ENCODE data around the gene ADAM12. TPM values are rescaled to one million over a fixed set of nuclear protein-coding genes. Genes with fewer than 3 reads are reported as not detected.

Gene ADAM12
- total and polyA plus RNA-seq, 9 of the 15 experiments (the other 6 are each of a cell fraction or from before 2014, with no cell fraction given): not detected

- BruUV-seq (replicated peaks): no TSS peak
- H3K9ac ChIP-seq (ENCODE audit: insufficient read depth in 1 of 2, low read depth in 2 of 2, low read length in 2 of 2): no peak overlapping the region
- DNase-seq (ENCODE audit: extremely low read depth in 1 of 4, low spot score in 3 of 4) (no peak), ATAC-seq (no peak), FAIRE-seq (no peak)
- no peaks in the 10 kb centered on the region for H3K9me3 ChIP-seq (replicated peaks; ENCODE audit: control insufficient read depth, insufficient read depth, low read depth, low read length)
- 0% methylated on average over 4 of the region's 4 CpGs for WGBS (ENCODE audit: insufficient coverage, low coverage, missing lambda C conversion rate)
- H3K4me1 ChIP-seq (replicated peaks in 1 of 2; ENCODE audit: control insufficient read depth in 2 of 2, insufficient read depth in 2 of 2, low read length in 2 of 2): no peaks in the 10 kb centered on the region
- TF ChIP-seq, protein P1, sequence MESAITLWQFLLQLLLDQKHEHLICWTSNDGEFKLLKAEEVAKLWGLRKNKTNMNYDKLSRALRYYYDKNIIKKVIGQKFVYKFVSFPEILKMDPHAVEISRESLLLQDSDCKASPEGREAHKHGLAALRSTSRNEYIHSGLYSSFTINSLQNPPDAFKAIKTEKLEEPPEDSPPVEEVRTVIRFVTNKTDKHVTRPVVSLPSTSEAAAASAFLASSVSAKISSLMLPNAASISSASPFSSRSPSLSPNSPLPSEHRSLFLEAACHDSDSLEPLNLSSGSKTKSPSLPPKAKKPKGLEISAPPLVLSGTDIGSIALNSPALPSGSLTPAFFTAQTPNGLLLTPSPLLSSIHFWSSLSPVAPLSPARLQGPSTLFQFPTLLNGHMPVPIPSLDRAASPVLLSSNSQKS (CRISPR knock-in tag; IDR thresholded peaks at IDR 0.05): no peak
- TF ChIP-seq CREBBP (IDR thresholded peaks at IDR 0.05; ENCODE audit: low read depth, low read length) (no peak), HNRNPLL (IDR thresholded peaks at IDR 0.05; ENCODE audit: low read depth, low read length, poor library complexity, severe bottlenecking) (no peak), GABPB2 (CRISPR knock-in tag; conservative IDR thresholded peaks at IDR 0.05) (no peak), BRD4 (IDR thresholded peaks at IDR 0.05) (no peak), EGR1 (conservative IDR thresholded peaks at IDR 0.05) (no peak), CXXC5 (CRISPR knock-in tag; IDR thresholded peaks at IDR 0.05) (no peak), MTA2 (IDR thresholded peaks at IDR 0.05; ENCODE audit: low read depth) (no peak)
- POLR2A ChIA-PET: interaction anchor here (0.6 kb wide), 1 partner anchor 529 kb away, joined by 3 read pairs; no protein-coding TSS in a partner anchor
- peaks cover 0 to 5% of the 10 kb centered on the region in 2 experiments; a peak in 2 of 5 replicates for H3K27me3 ChIP-seq (ENCODE audit: control insufficient read depth in 2 of 2, insufficient read depth in 2 of 2, low read length in 2 of 2)
- intact Hi-C loops (cut with micrococcal nuclease) (loop anchor here (10.0 kb wide), 1 partner anchor 216 kb away; no protein-coding TSS in a partner anchor), in situ Hi-C loops (cut with MboI) (no loop called here)
- no peaks in the 10 kb centered on the region for H3K36me3 ChIP-seq (ENCODE audit: control insufficient read depth, insufficient read depth, low read length)
- no peaks in the 10 kb centered on the region for H4K20me1 ChIP-seq (replicated peaks; ENCODE audit: control insufficient read depth, insufficient read depth, low read length)
- no peaks in the 10 kb centered on the region for H3K9me1 ChIP-seq (ENCODE audit: control insufficient read depth, insufficient read depth, low read length)
- H3K4me3 ChIP-seq: no peak overlapping the region
- CTCF ChIA-PET (ENCODE audit: low intra/inter-chr PET ratio): no interaction called here
- H2AFZ ChIP-seq (ENCODE audit: low read depth, low read length): no peak overlapping the region
- no peak overlapping the region for H3K27ac ChIP-seq (ENCODE audit: extremely low read depth, low read depth, low read length)
- no peaks in the 10 kb centered on the region for H3K79me2 ChIP-seq (ENCODE audit: control insufficient read depth, insufficient read depth, low read length)
- H3K4me2 ChIP-seq (ENCODE audit: insufficient read depth, low read length): no peak overlapping the region
These were observed 12.4 kb upstream of the ADAM12 start for GRCh38 chr10:126400641-126401040.

All from K562 (cell line).